HG03025 (cell line): ENCODE data around the gene ZDBF2.
"Not testable (repeated sequence)": the region's sequence is repeated elsewhere in the genome, so short reads cannot be mapped to it uniquely, and the experiment has no call there.

Experiments used
- ATAC-seq: cut with Tn5 transposase; IDR thresholded peaks from one replicate; pipeline ENCODE4 v1.9.1; 2021; ENCODE audit warnings: mild to moderate bottlenecking, moderate library complexity; ENCODE audit not compliant: unreplicated experiment, low FRiP score

Gene ZDBF2

DNA sequence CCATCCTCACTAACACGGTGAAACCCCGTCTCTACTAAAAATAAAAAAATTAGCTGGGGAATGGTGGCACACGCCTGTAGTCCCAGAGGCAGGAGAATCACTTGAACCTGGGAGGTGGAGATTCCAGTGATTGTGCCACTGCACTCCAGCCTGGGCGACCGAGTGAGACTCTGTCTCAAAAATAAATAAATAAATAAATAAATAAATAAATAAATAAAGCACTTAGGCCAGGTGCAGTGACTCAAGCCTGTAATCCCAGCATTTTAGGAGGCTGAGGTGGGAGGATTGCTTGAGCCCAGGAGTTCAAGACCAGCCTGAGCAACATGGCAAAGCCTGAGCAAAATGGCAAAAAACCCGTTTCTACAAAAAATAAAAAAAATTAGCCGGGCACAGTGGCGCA lies 15.8 kb upstream of the ZDBF2 start:
- ATAC-seq: not testable (repeated sequence)

DNA sequence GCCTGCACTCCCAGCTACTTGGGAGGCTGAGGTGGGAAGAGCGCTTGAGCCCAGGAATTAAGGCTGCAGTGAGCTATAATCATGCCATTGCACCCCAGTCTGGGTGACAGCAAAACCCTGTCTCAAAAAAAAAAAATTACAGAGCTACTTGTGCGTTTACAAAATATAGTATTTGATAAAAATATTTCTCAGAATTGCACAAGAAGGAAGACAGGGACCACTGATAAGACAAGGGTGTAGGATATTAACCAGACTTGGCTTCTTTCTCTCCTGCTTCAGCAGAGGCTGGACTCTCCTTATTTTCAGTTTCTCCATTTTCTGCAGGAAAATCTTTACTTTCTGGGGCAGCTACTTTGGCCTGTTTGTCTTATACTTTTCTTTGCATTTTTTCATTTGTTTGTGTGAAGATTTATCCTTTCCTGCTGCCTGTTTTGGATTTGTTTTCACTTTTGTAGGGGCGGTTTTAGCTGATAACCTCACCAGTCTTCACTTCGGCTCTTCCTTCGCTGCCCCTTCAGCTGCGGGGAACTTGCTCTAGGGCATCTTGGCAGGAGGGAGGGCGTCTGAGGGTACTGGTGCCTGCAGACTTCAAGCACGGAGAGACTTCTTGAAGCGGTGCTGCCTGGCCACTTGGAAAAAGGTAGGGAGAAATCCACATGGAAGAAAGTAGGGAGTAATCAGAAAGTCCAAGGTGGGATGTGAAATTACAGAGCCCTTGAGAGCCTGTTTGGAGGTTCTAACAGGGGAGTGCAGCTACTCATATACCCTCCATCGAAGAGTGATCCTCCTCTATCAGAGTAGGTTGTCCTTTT lies 14.9 kb upstream of the ZDBF2 start:
- no peak for ATAC-seq

DNA sequence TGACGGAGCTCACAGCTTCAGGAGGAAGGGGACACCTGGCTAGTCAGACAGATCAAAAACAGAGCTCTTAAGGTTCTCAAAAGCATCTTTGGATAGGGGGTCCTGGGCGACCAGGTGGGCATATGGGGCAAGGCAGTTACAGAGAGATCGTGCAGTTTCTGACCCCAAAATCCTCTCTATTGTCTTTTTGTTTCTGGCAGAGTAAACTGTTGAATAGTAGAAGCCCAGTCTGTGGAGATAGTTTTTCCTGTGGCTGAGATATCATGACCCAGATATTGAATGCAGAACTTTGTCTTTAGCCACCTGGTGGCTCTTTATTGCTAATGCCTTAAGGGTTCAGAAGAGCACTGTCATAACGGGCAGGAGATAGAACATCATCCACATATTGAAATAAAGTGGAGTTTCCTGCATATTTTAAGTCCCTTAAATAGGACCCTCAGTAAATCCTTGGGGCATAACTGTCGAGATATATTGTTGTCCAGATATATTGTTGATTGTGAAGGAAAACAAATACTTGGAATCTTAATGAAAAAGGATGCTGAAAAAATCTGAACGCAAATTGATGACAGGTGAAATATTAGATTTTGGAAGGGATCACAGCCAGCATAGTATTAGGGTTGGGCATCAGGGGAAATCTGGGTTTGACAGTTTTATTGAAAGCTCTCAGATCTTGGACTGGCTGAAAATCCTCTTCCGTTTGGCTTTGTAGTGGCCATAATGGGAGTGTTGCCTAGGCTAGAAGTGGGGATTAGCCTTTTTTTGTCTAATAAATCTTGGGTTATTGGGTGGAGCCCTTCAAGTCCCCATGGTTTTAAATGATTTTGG lies 14.1 kb upstream of the ZDBF2 start:
- no peak for ATAC-seq

DNA sequence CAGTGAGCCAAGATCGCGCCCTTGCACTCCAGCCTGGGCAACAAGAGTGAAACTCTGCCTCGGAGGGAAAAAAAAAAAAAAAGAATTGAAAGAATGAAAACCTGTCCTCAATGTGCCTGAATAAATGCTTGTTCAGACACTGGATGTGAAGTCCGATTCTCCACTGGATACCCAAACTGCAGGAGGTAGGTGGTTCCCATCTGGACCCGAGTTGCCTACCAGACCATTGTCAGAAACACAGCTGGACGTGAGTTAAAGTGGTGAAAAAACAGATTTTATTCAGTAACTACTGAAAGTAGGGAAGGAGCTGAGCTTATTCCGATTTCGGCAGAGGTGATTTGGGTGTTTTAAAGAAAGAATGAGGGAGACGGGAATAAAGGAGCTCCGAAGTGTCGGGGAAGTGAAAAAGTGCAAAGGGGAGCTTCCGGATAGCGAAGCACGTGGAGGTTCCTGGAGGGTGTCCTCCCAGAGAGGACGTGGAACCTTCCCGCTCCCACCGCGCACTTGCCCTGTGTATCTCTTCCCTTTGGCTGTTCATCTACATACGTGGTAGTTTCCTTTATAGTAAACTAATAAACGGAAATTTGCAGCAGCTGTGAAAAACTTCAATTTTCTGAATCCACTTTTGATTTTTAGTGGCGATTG lies 10.4 kb upstream of the ZDBF2 start:
- no peak for ATAC-seq

DNA sequence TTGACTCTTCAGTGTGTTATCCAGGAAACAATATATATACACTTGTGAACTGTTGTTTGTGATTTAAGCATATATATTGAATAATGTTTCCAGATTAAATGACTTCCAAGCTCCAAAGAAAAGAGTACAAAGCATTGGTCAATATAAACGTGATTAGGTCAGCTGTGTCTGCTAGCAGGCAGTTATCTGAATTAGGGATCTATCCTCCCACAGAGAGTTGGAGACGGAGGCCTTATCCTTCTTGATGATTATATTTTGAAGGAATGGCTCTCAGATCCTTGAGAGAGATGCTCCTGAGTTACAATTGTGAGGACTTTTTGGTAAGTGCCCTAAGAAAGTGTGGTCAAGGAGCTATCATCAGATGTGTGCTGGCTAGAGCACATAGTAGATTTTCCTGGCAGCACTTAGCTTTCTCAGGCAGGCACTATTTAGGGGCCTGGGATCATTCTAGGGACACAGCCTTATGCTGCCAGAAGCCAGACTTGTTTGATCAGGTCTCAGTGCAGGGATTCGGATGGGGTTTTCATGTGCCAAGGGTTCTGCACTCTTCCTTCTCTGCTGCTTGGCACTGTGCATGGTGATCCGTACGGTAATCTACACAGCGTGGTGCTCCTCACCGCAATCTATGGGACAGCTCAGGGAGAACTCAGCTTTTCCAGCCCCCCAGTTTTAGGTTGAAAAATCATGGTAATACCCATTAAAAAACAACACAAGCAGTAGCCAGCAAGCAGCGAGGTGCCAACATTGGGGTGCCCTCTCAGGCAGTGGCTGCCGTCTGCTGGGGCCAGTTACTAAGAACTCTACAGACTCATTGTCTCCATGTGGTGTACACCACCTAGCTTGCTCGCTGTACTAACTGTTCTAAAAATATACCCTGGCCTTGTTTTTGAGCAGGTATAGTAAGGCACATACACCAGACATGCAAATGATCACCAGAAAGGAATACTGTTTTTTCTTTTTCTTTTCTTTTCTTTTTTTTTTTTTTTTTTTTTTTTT lies 8.0 kb upstream of the ZDBF2 start:
- ATAC-seq: no peak

DNA sequence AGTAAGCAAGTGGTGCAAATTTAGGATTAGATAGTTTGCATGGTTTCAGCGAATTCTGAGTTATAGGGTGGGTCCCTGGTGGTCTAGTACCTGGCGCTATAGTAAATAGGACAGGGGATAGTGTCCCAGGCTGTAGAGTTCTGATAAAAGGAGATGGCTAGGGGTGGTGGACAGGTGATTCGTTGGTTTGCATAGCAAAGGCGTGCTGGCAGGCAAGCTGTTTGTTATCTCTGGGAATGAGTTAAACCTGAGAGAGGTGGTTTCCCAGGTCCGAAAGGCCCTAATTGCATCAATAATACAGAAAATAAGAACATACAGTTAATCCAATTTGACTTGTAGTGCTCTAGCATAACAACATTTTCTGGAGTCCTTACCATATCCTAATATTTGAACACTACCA lies 6.9 kb upstream of the ZDBF2 start:
- ATAC-seq: no peak

DNA sequence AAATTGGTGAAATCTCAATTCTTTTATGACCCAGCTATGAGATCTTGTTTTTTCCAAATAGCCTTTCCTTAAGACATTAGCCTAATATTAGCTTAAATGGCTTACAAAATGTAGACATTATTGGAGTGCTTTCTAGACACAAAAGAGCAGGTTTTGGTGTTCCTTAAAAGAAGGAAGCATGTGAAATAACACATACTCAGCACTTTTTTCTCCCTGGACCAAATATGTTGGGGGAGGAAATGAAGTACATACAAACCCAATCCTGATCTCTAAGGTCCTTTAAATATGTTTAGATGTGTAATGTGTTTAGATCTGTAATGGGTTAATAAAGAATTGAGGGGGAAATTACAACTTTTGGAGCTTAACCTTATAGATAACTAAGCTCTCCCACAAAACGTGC lies 3.4 kb upstream of the ZDBF2 start:
- no peak for ATAC-seq

DNA sequence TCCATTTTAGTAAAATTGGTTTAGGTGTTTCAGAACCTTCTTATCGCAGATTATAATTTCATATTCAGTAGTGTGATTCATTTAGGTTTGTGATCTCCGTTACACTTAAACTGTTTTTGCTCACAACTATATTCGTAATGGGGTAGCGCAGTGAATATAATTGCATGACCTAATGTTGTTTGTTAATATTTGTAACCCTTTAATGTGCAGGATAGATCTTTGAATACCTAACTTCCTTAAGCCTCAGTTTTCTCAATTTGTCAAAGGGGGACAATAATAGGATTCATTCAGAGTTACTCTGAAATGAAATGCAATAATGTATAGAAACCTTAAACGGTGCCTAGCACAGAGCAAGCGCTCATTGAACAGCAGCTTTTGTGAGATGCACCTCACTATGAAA lies 558 bp upstream of the ZDBF2 start:
- no peak for ATAC-seq

DNA sequence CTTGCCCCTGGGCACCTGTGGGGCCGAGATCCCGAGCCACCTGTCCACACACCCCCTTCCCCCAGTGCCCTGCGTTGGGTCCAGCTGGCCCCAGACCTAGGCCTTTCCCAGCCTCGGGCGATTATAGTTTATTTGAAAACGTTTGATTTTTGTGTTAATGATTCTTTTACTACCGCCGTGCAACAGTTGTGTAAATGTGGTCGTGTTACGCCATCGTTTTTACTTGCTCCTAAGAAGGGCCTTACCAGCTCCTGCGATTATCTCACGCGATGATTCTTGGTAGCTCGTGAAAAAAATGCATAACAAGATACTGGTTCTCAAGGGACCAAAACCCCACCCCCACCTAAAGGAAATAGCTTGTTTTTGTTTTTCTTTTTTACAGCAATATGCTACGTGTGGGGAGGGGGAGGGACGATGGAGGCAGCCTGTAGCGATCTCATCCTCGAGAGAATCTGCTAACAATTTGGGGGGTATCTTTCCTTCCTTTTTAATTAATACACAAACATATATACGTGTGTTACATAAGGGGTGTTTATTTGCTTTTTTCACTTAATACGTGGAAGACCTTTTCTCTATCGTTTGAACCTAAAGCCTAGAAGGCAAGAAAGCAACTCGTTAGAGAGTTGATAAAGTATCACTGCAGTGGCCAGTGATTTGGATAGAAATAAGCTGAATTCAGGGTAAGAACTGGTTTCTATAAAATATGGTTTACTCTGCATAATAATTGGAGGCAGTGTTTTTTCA lies 1.0 kb downstream of the ZDBF2 start:
- ATAC-seq: peak; percentile 19

DNA sequence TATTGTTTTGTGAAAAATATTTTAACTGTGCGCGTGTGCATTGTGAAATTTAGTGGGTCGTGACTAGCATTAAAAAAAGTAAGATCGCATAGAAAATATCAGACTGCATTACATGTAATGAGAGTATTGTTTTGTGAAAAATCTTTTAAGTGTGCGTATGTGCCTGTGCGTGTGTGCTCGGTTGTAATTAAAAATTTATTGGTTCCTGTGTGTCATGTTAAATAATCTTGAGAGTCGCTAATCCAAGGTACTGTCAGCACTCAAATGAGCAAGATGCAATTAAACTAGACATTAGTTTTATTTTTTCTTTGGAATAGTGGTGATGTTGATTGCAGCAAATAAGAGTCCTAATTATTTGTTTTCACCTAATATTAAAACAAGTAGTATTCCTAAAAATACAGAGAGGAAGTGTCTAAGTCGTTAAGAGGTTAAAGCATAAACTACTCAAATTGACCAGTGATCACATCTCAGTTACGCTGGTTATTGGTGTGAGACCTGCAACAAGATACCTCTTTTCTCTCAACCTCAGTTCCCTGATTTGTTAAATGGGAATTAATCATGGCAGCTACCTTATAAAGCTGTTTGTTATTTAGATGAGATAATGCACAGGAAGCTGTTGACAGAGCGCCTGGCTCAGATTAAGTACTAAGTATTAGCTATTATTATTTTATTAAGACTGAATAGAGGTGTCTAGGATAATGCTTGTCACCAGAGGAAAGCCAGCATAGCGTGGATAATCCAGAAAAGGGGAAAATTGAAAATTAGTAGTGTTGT lies 1.9 kb downstream of the ZDBF2 start:
- no peak for ATAC-seq

DNA sequence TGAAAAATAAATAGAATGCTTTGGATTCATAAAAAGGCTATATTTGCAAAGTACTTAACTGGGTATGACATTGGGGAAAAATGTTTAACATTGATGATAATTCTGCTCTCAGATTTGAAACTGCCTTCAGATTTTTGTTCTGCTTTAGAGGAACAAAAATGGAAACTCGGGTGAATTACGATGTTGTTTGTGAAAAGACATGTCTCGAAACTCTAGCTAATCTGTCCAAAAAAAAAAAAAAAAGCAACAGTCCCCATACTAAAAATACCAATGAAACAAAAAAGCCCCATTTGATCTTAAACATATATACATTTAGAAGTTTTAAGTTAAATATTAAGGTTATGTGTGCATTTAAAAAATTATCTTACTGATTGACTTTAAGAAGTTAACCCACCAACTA lies 3.0 kb downstream of the ZDBF2 start:
- no peak for ATAC-seq

DNA sequence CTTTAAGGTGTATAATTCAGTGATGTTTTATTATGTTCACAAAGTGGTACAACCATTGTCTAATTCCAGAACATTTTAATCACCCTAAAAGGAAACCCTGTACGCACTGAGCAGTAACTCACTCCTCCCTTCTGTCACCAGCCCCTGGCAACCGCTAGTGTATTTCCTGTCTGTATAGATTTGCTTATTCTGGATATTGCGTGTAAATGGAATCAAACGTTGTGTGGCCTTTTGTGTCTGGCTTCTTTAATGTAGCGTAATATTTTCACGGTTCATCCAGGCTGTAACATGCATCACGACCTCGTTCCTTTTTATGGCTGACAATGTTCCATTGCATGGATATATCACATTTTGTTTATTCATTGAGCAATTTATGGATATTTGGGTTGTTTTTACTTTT lies 8.3 kb downstream of the ZDBF2 start:
- ATAC-seq: no peak

DNA sequence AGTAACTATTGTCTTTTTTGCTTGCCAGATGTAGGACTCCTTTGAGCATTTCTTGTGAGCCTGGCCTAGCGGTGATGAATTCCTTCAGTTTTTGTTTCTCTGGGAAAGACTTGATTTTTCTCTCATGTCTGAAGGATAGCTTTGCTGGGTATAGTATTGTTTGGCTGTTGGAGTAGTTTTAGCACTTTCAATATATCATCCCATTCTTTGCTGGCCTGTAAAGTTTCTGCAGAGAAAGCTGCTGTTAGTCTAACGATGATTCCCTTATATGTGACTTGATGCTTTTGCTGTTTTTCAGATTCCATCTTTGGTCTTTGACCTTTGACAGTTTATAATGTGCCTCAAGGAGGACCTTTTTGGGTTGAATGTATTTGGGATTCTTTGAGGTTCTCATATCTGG lies 12.7 kb downstream of the ZDBF2 start:
- no peak for ATAC-seq

DNA sequence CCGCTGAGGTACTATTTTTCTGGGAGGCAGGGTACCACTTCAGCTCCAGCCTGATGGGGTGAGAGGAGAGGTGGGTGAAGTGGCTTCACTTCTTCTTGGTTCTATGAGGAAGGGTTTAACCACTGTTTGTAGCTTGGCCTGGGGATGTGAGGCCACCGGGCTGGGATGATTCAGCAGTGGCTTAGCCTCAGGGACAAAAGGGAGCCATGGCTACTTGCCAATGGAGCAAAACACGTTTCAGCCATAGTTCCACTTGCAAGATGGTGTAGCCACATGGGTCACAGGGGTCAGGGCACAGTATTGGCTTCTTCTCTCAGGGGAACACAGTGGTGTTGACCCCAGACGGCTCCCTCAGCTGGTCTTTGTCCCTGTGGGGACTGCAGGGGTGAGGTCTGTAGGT lies 14.9 kb downstream of the ZDBF2 start:
- no peak for ATAC-seq

DNA sequence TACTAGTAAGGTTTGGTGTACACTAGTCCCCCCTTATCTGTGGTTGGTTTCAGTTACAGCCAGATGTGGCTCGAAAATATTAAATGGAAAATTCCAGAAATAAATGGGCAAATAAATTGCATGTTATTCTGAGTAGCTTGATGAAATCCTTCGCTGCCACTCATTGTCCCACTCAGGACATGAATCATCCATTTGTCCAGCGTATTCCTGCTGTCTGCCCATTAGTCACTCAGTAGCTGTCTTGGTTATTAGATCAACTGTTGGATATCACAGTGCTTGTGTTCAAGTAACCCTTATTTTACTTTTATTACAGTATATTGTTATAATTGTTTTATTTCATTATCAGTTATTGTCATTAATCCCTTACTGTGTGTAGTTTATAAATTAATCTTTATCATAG lies 21.7 kb downstream of the ZDBF2 start:
- no peak for ATAC-seq

DNA sequence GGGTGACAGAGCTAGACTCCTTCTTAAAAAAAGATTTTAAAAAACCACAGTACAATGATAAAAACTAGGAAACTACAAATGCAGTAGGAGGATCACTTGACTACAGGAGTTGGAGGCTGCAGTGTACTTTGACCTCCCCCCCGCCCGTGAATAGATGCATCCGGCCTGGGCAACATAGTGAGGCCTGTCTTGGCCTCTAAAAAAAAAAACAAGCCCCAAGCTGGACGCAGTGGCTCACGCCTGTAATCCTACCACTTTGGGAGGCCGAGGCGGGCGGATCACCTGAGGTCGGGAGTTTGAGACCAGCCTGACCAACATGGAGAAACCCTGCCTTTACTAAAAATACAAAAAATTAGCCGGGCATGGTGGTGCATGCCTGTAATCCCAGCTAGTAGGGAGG lies 25.1 kb downstream of the ZDBF2 start:
- not testable (repeated sequence) for ATAC-seq

DNA sequence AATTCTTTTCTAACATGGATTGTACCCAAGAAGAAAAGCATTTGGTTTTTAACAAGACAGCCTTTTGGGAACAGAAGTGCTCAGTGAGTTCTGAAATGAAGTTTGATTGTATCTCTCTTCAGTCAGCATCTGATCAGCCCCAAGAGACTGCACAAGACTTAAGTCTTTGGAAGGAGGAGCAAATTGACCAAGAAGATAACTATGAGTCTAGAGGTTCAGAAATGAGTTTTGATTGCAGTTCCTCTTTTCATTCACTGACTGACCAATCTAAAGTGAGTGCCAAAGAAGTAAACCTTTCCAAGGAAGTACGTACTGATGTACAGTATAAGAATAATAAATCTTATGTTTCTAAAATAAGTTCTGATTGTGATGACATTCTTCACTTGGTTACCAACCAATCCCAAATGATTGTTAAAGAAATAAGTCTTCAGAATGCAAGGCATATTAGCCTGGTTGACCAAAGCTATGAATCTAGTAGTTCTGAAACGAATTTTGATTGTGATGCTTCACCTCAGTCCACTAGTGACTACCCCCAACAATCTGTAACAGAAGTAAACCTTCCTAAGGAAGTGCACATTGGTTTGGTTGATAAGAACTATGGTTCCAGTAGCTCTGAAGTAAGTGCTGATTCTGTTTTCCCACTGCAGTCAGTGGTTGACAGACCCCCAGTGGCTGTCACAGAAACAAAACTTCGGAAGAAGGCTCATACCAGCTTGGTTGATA lies 31.2 kb downstream of the ZDBF2 start:
- no peak for ATAC-seq

DNA sequence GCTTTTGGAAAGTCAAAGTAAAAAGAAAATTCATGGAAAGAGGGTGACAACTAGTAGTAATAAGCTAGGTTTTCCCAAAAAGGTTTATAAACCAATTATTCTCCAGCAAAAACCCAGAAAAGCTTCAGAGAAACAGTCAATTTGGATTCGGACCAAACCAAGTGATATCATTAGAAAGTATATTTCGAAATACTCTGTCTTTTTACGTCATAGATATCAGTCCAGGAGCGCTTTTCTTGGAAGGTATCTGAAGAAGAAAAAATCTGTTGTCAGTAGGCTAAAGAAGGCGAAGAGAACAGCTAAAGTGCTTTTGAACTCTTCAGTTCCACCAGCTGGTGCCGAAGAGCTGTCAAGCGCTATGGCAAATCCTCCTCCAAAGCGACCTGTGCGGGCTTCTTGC lies 36.6 kb downstream of the ZDBF2 start:
- ATAC-seq: no peak
